Neural progenitor cell (in vitro differentiated cells): ENCODE data around the gene ZNF462. TPM values are rescaled to one million over a fixed set of nuclear protein-coding genes. Genes with fewer than 3 reads are reported as not detected.

Source experiments
- DNase-seq: peaks from one replicate; pipeline ENCODE4 v3.0.0-alpha.2; 2016; ENCODE audit warnings: low spot score
- H2AFZ ChIP-seq: fragments of 200-600 bp; sonication (generic); replicated peaks from 2 replicates; pipeline ENCODE4 v1.6.1; 2016; ENCODE audit warnings: antibody characterized with exemption
- H3F3A ChIP-seq: fragments of 200-600 bp; sonication (generic); 2 replicates; pipeline ENCODE4 v1.6.1; 2016; ENCODE audit warnings: antibody characterized with exemption, low read depth
- H3K27ac ChIP-seq: fragments of 200-600 bp; sonication (generic); 2 replicates; pipeline ENCODE4 v1.5.1; 2016; ENCODE audit warnings: mild to moderate bottlenecking
- H3K27me3 ChIP-seq: fragments of 200-600 bp; sonication (generic); 2 replicates; pipeline ENCODE4 v1.6.1; 2016; ENCODE audit warnings: mild to moderate bottlenecking, moderate library complexity
- H3K36me3 ChIP-seq: fragments of 200-600 bp; sonication (generic); 2 replicates; pipeline ENCODE4 v1.5.1; 2016
- H3K4me1 ChIP-seq: fragments of 200-600 bp; sonication (generic); 2 replicates; pipeline ENCODE4 v1.6.1; 2016; ENCODE audit warnings: mixed run types
- H3K4me2 ChIP-seq: fragments of 200-600 bp; sonication (generic); 2 replicates; pipeline ENCODE4 v1.6.1; 2016
- H3K4me3 ChIP-seq: fragments of 200-600 bp; sonication (generic); 2 replicates; pipeline ENCODE4 v1.5.1; 2016
- H3K79me2 ChIP-seq: fragments of 200-600 bp; sonication (generic); 2 replicates; pipeline ENCODE4 v1.6.1; 2016; ENCODE audit warnings: low read depth
- H3K9ac ChIP-seq: fragments of 200-600 bp; sonication (generic); 2 replicates; pipeline ENCODE4 v1.6.1; 2016
- H3K9me3 ChIP-seq: fragments of 200-600 bp; sonication (generic); 2 replicates; pipeline ENCODE4 v1.5.1; 2016; ENCODE audit warnings: low read depth
- H4K20me1 ChIP-seq: fragments of 200-600 bp; sonication (generic); 2 replicates; pipeline ENCODE4 v1.6.1; 2016; ENCODE audit warnings: low read depth
- H3K27ac Mint-ChIP-seq: 3 replicates; pipeline ENCODE4 v1.8.0; 2021; ENCODE audit warnings: mixed read lengths
- H3K27me3 Mint-ChIP-seq: 2 replicates; pipeline ENCODE4 v1.8.0; 2022; ENCODE audit warnings: low read depth, mild to moderate bottlenecking, inconsistent platforms, moderate library complexity, mixed read lengths; ENCODE audit not compliant: insufficient read depth
- H3K36me3 Mint-ChIP-seq: 3 replicates; pipeline ENCODE4 v1.8.0; 2021; ENCODE audit warnings: mixed read lengths
- H3K4me1 Mint-ChIP-seq: 3 replicates; pipeline ENCODE4 v1.8.0; 2021; ENCODE audit warnings: mixed read lengths
- H3K4me3 Mint-ChIP-seq: 3 replicates; pipeline ENCODE4 v1.8.0; 2021; ENCODE audit warnings: mild to moderate bottlenecking, moderate library complexity, mixed read lengths
- H3K9me3 Mint-ChIP-seq: 3 replicates; pipeline ENCODE4 v1.8.0; 2020; ENCODE audit warnings: mixed read lengths
- CTCF ChIP-seq: fragments of 200-600 bp; sonication (generic); IDR thresholded peaks from 2 replicates; pipeline ENCODE4 v1.5.1; 2017; ENCODE audit warnings: antibody characterized with exemption, mild to moderate bottlenecking
- EZH2 ChIP-seq: fragments of 200-600 bp; sonication (generic); IDR thresholded peaks from 2 replicates; pipeline ENCODE4 v1.6.1; 2017; ENCODE audit warnings: antibody characterized with exemption, mild to moderate bottlenecking, moderate library complexity
- EZH2phosphoT487 ChIP-seq: fragments of 200-600 bp; sonication (generic); IDR thresholded peaks from 2 replicates; pipeline ENCODE4 v1.6.1; 2017; ENCODE audit warnings: antibody characterized with exemption
- total RNA-seq: library from RNA; depleted of rRNA; stranded (reverse); fragments of >200 nt; gene quantifications from 2 replicates; pipeline ENCODE4 v1.2.3, GENCODE V29; 2015; ENCODE audit warnings: low replicate concordance

ZNF462 gene
- total RNA-seq, 1 donor from 2014 or later, result 81.8 TPM

- no peak for DNase-seq
- H3K4me3 ChIP-seq, result no peak overlapping the region
- no peaks in the 10 kb centered on the region for H3K36me3 ChIP-seq
- Mint-ChIP-seq H3K27me3 (peaks cover 7% of the 10 kb centered on the region), H3K36me3 (peaks cover 90% of the 10 kb centered on the region), H3K27ac (no peak overlapping the region), H3K4me1 (peaks cover 15% of the 10 kb centered on the region), H3K9me3 (peaks cover 79% of the 10 kb centered on the region), H3K4me3 (no peak overlapping the region)
- peaks cover 26% of the 10 kb centered on the region for H3F3A ChIP-seq
- no peak overlapping the region for H3K9ac ChIP-seq
- peak overlapping the region; percentile 82 for H3K27ac ChIP-seq
- H4K20me1 ChIP-seq, result peaks cover 82% of the 10 kb centered on the region
- no peaks in the 10 kb centered on the region for H3K9me3 ChIP-seq
- H3K27me3 ChIP-seq, result no peaks in the 10 kb centered on the region
- peaks cover 63% of the 10 kb centered on the region for H3K4me1 ChIP-seq
- TF ChIP-seq EZH2phosphoT487 (no peak), EZH2 (no peak), CTCF (no peak)
- H3K4me2 ChIP-seq, result peak overlapping the region; percentile 65
- no peak overlapping the region for H2AFZ ChIP-seq
- H3K79me2 ChIP-seq, result peaks cover 100% of the 10 kb centered on the region
These were observed 27.6 kb downstream of the ZNF462 start for GRCh38 chr9:106890608-106891007.

GRCh38 chr9:106891286-106891685, 28.3 kb downstream of the ZNF462 start:
- H3K4me1 Mint-ChIP-seq, result peaks cover 15% of the 10 kb centered on the region
- no peak overlapping the region for H3K4me3 Mint-ChIP-seq
- H3K4me2 ChIP-seq, result peak overlapping the region; percentile 65

GRCh38 chr9:106892632-106893031, 29.7 kb downstream of the ZNF462 start:
- Histone ChIP-seq H3K4me3 (no peak overlapping the region), H3K4me2 (peak overlapping the region; percentile 65), H3K4me1 (peaks cover 63% of the 10 kb centered on the region)

More at GRCh38 chr9:106891286-106891685, 28.3 kb downstream of the ZNF462 start:
- no peak overlapping the region for H3K27ac Mint-ChIP-seq
- peak; percentile 56 for DNase-seq
- Histone ChIP-seq H3K36me3 (no peaks in the 10 kb centered on the region), H3F3A (peaks cover 26% of the 10 kb centered on the region), H2AFZ (no peak overlapping the region), H3K9me3 (no peaks in the 10 kb centered on the region), H3K79me2 (peaks cover 100% of the 10 kb centered on the region), H3K27ac (peak overlapping the region; percentile 82), H4K20me1 (peaks cover 82% of the 10 kb centered on the region), H3K4me3 (no peak overlapping the region), H3K9ac (no peak overlapping the region), H3K4me1 (peaks cover 63% of the 10 kb centered on the region), H3K27me3 (no peaks in the 10 kb centered on the region)
- peaks cover 91% of the 10 kb centered on the region for H3K36me3 Mint-ChIP-seq
- peaks cover 7% of the 10 kb centered on the region for H3K27me3 Mint-ChIP-seq
- peaks cover 81% of the 10 kb centered on the region for H3K9me3 Mint-ChIP-seq
- no peak for TF ChIP-seq CTCF
- no peak for TF ChIP-seq EZH2phosphoT487
- no peak for TF ChIP-seq EZH2

More at GRCh38 chr9:106892632-106893031, 29.7 kb downstream of the ZNF462 start:
- Mint-ChIP-seq H3K27me3 (peaks cover 7% of the 10 kb centered on the region), H3K27ac (no peak overlapping the region), H3K9me3 (peaks cover 75% of the 10 kb centered on the region), H3K4me1 (peaks cover 15% of the 10 kb centered on the region), H3K36me3 (peaks cover 88% of the 10 kb centered on the region), H3K4me3 (no peak overlapping the region)
- peak; percentile 64 for DNase-seq
- H3K27me3 ChIP-seq, result no peaks in the 10 kb centered on the region
- no peak overlapping the region for H3K9ac ChIP-seq
- peaks cover 26% of the 10 kb centered on the region for H3F3A ChIP-seq
- H2AFZ ChIP-seq, result no peak overlapping the region
- no peaks in the 10 kb centered on the region for H3K9me3 ChIP-seq
- H3K36me3 ChIP-seq, result no peaks in the 10 kb centered on the region
- H3K27ac ChIP-seq, result peak overlapping the region; percentile 82
- peaks cover 93% of the 10 kb centered on the region for H4K20me1 ChIP-seq
- TF ChIP-seq CTCF (no peak), EZH2 (no peak), EZH2phosphoT487 (no peak)
- peaks cover 100% of the 10 kb centered on the region for H3K79me2 ChIP-seq
